ENCODE data around the gene KIRREL1.
A peak's percentile ranks its signal among the peaks of the same experiment; 100 is the strongest.

The KIRREL1 gene

GRCh38 chr1:157988002-157988401 lies 5.4 kb upstream of the KIRREL1 start:
- H3K27ac ChIP-seq (ENCODE audit: poor library complexity, severe bottlenecking) = no peak overlapping the region
- no peak overlapping the region for H3K4me3 ChIP-seq (ENCODE audit: severe bottlenecking)
- no peaks in the 10 kb centered on the region for H3K27me3 ChIP-seq (ENCODE audit: insufficient read depth, poor library complexity, severe bottlenecking)
- H3K4me1 ChIP-seq (ENCODE audit: insufficient read depth, poor library complexity, severe bottlenecking) = no peaks in the 10 kb centered on the region
- H3K36me3 ChIP-seq (ENCODE audit: low read depth) = no peaks in the 10 kb centered on the region
- no peaks in the 10 kb centered on the region for H3K9me3 ChIP-seq (ENCODE audit: severe bottlenecking)
- TF ChIP-seq, protein P1, sequence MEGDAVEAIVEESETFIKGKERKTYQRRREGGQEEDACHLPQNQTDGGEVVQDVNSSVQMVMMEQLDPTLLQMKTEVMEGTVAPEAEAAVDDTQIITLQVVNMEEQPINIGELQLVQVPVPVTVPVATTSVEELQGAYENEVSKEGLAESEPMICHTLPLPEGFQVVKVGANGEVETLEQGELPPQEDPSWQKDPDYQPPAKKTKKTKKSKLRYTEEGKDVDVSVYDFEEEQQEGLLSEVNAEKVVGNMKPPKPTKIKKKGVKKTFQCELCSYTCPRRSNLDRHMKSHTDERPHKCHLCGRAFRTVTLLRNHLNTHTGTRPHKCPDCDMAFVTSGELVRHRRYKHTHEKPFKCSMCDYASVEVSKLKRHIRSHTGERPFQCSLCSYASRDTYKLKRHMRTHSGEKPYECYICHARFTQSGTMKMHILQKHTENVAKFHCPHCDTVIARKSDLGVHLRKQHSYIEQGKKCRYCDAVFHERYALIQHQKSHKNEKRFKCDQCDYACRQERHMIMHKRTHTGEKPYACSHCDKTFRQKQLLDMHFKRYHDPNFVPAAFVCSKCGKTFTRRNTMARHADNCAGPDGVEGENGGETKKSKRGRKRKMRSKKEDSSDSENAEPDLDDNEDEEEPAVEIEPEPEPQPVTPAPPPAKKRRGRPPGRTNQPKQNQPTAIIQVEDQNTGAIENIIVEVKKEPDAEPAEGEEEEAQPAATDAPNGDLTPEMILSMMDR (IDR thresholded peaks at IDR 0.05; ENCODE audit: poor library complexity, severe bottlenecking) = no peak
- DNase-seq (ENCODE audit: low spot score) (no peak), ATAC-seq (ENCODE audit: low read depth) (no peak)

DNA sequence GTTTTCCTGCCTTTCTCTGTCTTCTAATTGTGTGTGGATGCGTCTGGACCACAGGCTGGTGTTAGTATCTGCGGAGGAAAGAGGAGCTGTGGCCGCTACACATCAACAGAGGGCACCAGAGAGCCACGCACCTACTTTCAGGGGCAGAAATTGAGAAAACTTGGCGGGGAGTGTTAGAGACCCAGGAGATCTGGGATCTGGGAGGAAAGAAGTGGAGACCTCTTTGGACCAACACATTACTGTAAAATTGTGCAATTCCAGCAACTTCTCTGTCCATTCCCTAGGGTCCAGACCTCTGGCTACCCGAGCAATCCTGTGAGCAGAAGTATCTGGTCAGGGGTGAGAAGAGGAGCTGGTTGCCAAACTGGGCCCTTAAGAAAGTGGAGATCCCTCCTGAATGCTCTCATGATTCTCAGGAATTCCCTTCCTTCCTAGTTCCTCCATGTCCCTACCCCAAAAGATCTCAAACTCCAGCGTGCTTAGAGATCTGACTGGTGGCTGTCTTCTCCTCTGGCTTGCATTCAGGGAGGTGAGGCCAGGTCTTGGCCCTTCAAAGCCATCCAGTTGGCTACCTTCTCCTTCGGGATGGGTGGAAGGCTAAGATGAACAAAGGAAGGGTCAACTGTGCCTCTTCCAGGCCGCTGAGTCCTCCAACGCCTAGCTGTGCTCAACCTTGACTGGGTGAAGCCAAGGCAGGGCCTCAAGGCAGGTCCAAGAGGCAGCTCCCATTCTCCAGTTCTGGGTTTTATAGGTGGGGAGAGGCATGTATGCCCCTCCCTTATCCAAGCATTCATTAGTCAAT lies 1.2 kb upstream of the KIRREL1 start:
- Histone ChIP-seq H3K4me1 (ENCODE audit: insufficient read depth, poor library complexity, severe bottlenecking) (peaks cover 2% of the 10 kb centered on the region), H3K4me3 (ENCODE audit: severe bottlenecking) (no peak overlapping the region), H3K36me3 (ENCODE audit: low read depth) (peaks cover 9% of the 10 kb centered on the region), H3K27ac (ENCODE audit: poor library complexity, severe bottlenecking) (peak overlapping the region; percentile 76), H3K27me3 (ENCODE audit: insufficient read depth, poor library complexity, severe bottlenecking) (no peaks in the 10 kb centered on the region), H3K9me3 (ENCODE audit: severe bottlenecking) (no peaks in the 10 kb centered on the region)
- DNase-seq (ENCODE audit: low spot score) (no peak), ATAC-seq (ENCODE audit: low read depth) (peak; percentile 49)
- TF ChIP-seq, protein P1 (IDR thresholded peaks at IDR 0.05; ENCODE audit: poor library complexity, severe bottlenecking) = peak; percentile 99

GRCh38 chr1:157992833-157993146 lies 655 bp upstream of the KIRREL1 start:
- Histone ChIP-seq H3K4me1 (ENCODE audit: insufficient read depth, poor library complexity, severe bottlenecking) (peaks cover 2% of the 10 kb centered on the region), H3K9me3 (ENCODE audit: severe bottlenecking) (no peaks in the 10 kb centered on the region), H3K4me3 (ENCODE audit: severe bottlenecking) (peak overlapping the region; percentile 90), H3K36me3 (ENCODE audit: low read depth) (peaks cover 13% of the 10 kb centered on the region), H3K27me3 (ENCODE audit: insufficient read depth, poor library complexity, severe bottlenecking) (no peaks in the 10 kb centered on the region), H3K27ac (ENCODE audit: poor library complexity, severe bottlenecking) (peak overlapping the region; percentile 76)
- no peak for ATAC-seq (ENCODE audit: low read depth)
- no peak for DNase-seq (ENCODE audit: low spot score)
- TF ChIP-seq, protein P1 (IDR thresholded peaks at IDR 0.05; ENCODE audit: poor library complexity, severe bottlenecking) = no peak

- peak; percentile 9; the same call in 2 of the 3 replicates for ATAC-seq (ENCODE audit: low read depth)
Measured at GRCh38 chr1:157993918-157994605, 617 bp downstream of the KIRREL1 start.

More at GRCh38 chr1:157993918-157994605, 617 bp downstream of the KIRREL1 start:
- H3K4me3 ChIP-seq (ENCODE audit: severe bottlenecking) = peak overlapping the region; percentile 90
- peak overlapping the region; percentile 76 for H3K27ac ChIP-seq (ENCODE audit: poor library complexity, severe bottlenecking)
- no peaks in the 10 kb centered on the region for H3K27me3 ChIP-seq (ENCODE audit: insufficient read depth, poor library complexity, severe bottlenecking)
- H3K36me3 ChIP-seq (ENCODE audit: low read depth) = peaks cover 21% of the 10 kb centered on the region
- H3K9me3 ChIP-seq (ENCODE audit: severe bottlenecking) = no peaks in the 10 kb centered on the region
- peaks cover 6% of the 10 kb centered on the region for H3K4me1 ChIP-seq (ENCODE audit: insufficient read depth, poor library complexity, severe bottlenecking)
- DNase-seq (ENCODE audit: low spot score) = no peak
- TF ChIP-seq, protein P1 (IDR thresholded peaks at IDR 0.05; ENCODE audit: poor library complexity, severe bottlenecking) = no peak

Data from RWPE2 (cell line).